ENCODE data around the gene EPB41L2.
A peak's percentile ranks its signal among the peaks of the same experiment; 100 is the strongest.
"Not testable (repeated sequence)": the region's sequence is repeated elsewhere in the genome, so short reads cannot be mapped to it uniquely, and the experiment has no call there.

Gene EPB41L2

GRCh38 chr6:131063028-131063763 is at the start of gene EPB41L2:
Gene EPB41L2 (minus strand): TSS chr6:131063245. CDS start chr6:130956485, 106,760 bp downstream.
- DNase-seq (ENCODE audit: low read depth) = peak; percentile 67

DNA sequence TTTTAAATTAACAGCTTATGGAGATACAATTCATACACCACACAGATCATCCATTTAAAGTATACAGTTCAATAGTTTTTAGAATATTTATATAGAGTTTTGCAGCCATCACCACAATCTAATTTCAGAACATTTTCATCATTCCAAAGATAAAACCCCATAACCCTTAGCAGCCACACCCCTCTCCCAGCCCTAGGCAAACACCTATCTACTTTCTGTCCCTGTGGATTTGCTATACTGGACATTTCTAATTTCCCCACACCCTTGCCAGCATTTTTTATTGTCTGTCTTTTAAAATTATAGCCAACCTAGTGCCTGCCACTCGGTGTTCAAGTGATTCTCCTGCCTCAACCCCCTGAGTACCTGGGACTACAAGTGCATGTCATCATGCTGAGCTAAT is 49.2 kb upstream of the EPB41L2 start:
- DNase-seq (ENCODE audit: low read depth) = no peak

DNA sequence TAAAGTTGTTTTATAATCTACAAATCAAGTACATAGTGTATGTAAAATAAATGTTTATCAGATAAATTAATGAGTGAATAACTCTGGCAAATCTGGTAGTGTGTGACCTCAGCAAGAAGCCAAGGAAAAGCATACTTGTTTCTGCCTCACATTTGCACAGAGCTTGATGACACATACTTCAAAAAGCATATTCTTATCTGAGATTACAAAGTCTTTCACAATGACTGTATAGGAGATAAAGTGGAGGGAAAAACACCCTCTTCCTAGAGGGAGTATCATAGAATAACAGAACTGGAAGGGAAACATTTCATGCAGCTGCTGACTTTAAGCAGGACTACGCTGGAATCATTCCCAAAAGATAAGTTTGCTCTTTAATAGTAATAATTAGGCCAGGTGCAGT is 44.1 kb upstream of the EPB41L2 start:
- DNase-seq (ENCODE audit: low read depth) = no peak

GRCh38 chr6:131103901-131104300 is 40.9 kb upstream of the EPB41L2 start:
- no peak for DNase-seq (ENCODE audit: low read depth)

DNA sequence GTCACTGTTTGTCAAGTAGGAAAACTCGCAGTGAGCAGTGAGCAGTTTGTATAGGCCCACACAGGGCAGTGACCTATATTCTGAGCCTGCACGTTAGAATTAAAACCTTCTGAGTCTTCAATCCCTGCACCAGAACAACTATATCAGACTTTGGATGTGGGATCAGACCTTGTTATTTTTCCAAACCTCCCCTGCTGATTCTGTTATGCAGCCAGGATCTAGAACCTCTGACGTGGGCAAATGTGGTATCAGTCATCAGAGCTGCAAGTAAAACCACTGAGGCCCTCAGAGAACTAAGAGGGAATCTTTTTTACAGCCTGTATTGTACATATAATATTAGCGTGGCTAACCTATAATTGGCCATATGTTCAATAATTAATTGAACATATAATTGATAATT is 40.3 kb upstream of the EPB41L2 start:
- DNase-seq (ENCODE audit: low read depth) = no peak

DNA sequence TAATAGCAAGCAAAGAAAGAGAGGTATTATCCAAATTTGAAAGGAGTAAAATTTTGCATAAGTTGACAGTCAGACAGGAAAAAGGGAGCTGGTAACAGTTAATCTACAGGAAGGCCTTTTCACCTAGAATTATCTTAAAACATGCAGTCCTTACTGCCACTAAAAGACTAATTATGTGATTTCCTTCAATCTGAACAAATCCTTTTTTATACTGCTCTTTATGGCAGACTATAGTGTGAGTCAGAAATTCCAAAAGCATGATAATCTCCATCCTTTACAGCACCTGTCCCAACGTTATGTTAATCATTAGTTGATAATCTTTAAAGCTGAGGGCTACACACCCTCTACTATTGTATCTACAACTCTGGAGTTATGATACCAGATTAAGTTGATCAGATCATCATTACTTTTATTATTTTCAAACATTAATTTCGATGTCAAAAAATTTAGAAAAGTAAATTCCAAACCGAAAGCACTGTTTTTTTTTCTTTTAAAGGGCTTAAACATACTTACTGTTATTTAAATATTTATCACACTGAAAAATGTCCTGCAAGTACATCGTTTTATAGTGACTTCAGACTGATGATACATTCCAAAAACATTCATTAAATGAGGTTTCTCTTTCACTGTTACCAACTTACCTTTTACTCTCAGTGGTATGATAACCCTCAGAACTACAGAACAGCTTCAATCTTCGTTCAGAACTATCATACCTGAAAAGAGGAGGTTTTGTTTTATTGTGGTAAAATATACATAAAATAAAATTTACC is 39.1 kb upstream of the EPB41L2 start:
- DNase-seq (ENCODE audit: low read depth) = no peak

DNA sequence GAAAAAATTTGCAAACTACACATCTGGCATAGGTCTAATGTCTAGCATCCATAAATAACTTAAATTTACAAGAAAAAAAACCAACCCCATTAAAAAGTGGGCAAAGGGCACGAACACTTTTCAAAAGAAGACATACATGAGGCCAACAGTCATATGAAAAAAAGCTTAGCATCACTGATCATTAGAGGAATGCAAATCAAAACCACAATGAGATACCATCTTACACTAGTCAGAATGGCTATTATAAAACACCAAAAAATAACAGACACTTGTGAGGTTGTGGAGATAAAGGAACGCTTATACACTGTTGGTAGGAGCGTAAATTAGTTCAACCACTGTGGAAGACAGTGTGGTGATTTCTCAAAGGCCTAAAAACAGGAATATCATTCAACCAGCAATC is 33.7 kb upstream of the EPB41L2 start:
- no peak for DNase-seq (ENCODE audit: low read depth)

DNA sequence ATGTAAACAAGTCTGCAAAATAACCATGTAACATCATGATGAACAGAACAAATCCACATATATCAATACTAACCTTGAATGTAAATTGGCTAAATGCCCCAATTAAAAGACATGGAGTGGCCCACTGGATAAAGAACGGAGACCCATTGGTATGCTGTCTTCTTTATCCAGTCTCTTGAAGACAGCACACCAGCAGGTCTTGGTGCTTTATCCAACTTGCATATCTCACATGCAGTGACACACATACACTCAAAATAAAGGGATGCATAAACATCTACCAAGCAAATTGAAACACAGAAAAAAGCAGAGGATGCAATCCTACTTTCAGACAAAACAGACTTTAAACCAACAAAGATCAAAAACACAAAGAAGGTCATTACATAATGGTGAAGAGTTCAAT is 30.3 kb upstream of the EPB41L2 start:
- no peak for DNase-seq (ENCODE audit: low read depth)

- DNase-seq (ENCODE audit: low read depth) = not testable (repeated sequence)
Observed at GRCh38 chr6:131091944-131092343, 28.9 kb upstream of the EPB41L2 start.

DNA sequence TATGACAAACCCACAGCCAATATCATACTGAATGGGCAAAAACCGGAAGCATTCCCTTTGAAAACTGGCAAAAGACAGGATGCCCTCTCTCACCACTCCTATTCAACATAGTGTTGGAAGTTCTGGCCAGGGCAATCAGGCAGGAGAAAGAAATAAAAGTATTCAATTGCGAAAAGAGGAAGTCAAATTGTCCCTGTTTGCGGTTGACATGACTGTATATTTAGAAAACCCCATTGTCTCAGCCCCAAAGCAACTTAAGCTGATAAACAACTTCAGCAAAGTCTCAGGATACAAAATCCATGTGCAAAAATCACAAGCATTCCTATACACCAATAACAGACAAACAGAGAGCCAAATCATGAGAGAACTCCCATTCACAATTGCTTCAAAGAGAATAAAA is 27.3 kb upstream of the EPB41L2 start:
- not testable (repeated sequence) for DNase-seq (ENCODE audit: low read depth)

DNA sequence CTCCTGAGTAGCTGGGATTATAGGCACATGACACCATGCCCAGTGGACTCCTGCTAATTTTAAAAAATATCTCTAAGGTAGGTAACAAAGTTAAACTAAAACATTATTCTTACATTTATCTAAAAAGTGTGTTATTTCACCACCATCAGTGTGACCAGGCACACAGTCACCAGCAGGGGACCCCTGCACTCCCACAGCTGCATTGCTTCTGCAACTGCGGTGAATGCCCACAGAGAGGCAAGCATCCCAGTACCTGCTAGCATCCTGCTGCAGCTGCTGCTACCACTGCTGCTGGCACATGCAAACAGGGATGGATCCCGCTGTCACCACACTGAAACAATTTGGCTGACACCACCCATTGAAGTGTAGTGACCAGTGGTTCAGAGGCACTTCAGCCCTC is 21.9 kb upstream of the EPB41L2 start:
- DNase-seq (ENCODE audit: low read depth) = no peak

DNA sequence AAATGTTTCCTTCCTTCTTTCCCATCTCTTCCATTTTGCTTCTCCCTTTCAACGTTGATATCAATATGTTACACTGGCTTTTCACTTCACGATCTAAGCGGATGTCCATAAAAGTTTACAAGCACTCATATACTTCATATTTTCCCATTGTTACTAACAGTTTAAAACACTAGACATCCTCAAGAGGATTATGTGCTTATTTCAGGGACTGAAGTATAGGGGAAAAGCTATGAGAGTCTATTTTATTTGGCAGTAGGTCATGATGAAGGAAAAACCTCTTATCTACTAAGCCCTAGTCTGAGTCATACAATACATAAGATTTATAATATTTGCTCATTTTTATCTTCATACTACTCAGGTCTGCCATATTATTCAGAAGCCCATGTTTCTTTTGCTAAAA is 20.6 kb upstream of the EPB41L2 start:
- DNase-seq (ENCODE audit: low read depth) = no peak

GRCh38 chr6:131082335-131082734 is 19.3 kb upstream of the EPB41L2 start:
- DNase-seq (ENCODE audit: low read depth) = no peak

- no peak for DNase-seq (ENCODE audit: low read depth)
Observed at GRCh38 chr6:131080084-131080483, 17.0 kb upstream of the EPB41L2 start.

DNA sequence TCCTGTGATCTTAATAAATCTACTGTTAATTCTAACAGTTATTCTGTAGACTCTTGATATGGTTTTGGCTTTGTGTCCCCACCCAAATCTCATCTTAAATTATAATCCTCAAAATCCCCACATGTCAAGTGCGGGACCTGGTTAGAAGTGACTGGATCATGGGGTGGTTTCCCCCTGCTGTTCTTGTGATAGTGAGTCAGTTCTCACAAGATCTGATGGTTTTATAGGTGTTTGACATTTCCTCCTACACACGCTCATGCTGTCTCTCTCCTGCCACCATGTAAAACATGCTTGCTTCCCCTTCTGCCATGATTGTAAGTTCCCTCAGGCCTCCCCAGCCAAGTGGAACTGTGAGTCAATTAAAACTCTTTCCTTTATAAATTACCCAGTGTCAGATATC is 10.5 kb upstream of the EPB41L2 start:
- DNase-seq (ENCODE audit: low read depth) = no peak

- DNase-seq (ENCODE audit: low read depth) = no peak
Observed at GRCh38 chr6:131070061-131070460, 7.0 kb upstream of the EPB41L2 start.

DNA sequence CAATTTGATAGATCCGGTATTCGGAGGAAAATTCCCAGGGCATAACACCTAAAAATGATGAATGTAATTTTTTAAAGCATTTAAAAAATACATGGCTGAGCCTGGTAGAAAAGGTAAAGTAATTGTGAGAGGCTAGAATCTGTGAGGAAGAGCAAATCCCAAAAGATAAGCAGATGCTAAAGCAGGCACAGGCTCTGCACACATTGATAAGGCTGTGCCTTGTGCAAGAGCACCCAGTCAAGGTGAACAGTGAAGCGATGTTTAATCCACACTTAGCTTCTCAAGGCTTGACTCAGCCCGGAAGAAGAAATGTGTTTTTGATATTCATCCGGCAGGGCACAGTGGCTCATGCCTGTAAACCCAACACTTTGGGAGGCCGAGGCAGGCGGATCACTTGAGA is 5.1 kb upstream of the EPB41L2 start:
- DNase-seq (ENCODE audit: low read depth) = no peak

- no peak for DNase-seq (ENCODE audit: low read depth)
Observed at GRCh38 chr6:131067521-131067920, 4.5 kb upstream of the EPB41L2 start.

GRCh38 chr6:131065824-131066171 is 2.8 kb upstream of the EPB41L2 start:
- DNase-seq (ENCODE audit: low read depth) = no peak

- DNase-seq (ENCODE audit: low read depth) = no peak
Observed at GRCh38 chr6:131065112-131065823, 2.2 kb upstream of the EPB41L2 start.

GRCh38 chr6:131063764-131064272 is 773 bp upstream of the EPB41L2 start:
- no peak for DNase-seq (ENCODE audit: low read depth)

- DNase-seq (ENCODE audit: low read depth) = peak; percentile 11
Observed at GRCh38 chr6:131062241-131063027, 611 bp downstream of the EPB41L2 start.
